Measurements from ENCODE around the gene ADK. TPM values are rescaled to one million over a fixed set of nuclear protein-coding genes. Genes with fewer than 3 reads are reported as not detected.
"Not testable (repeated sequence)": the region's sequence is repeated elsewhere in the genome, so short reads cannot be mapped to it uniquely, and the experiment has no call there.

ADK gene
- total and polyA plus RNA-seq, 2 of the 13 experiments (the other 11 are each of a cell fraction or from before 2014, with no cell fraction given), result 48.6 to 79.1 TPM

DNA sequence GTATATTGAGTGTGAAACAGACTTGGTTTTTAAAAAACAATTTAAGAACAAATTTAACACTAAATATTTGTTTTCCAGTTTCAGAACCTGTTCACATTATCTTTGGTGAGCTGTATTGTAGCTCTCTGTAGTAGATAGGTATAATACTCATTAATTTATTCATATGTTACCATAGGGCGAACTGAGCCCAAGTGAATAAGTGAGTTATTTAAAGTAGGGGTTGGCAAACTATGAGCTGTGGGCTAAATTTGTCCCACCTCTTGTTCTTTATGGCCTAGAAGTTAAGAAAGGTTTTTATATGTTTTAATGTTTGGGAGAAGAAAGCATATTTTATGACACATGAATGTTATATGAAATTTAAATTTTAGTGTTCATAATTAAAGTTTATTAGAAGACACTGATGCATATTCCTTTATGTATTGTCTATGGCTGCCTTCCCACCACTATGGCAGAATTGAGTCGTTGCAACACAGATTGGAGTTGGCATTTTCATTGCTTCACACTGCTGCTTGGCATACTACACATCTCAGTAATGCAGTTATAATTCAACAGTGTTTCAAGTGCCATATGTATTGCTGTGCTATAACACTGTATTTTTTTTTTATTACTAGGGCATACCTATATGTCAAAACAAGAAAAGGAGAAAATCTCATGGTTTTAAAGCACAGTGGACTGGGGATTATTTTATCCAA is 146.5 kb downstream of the ADK start (continued):
- TF ChIP-seq, protein P1, sequence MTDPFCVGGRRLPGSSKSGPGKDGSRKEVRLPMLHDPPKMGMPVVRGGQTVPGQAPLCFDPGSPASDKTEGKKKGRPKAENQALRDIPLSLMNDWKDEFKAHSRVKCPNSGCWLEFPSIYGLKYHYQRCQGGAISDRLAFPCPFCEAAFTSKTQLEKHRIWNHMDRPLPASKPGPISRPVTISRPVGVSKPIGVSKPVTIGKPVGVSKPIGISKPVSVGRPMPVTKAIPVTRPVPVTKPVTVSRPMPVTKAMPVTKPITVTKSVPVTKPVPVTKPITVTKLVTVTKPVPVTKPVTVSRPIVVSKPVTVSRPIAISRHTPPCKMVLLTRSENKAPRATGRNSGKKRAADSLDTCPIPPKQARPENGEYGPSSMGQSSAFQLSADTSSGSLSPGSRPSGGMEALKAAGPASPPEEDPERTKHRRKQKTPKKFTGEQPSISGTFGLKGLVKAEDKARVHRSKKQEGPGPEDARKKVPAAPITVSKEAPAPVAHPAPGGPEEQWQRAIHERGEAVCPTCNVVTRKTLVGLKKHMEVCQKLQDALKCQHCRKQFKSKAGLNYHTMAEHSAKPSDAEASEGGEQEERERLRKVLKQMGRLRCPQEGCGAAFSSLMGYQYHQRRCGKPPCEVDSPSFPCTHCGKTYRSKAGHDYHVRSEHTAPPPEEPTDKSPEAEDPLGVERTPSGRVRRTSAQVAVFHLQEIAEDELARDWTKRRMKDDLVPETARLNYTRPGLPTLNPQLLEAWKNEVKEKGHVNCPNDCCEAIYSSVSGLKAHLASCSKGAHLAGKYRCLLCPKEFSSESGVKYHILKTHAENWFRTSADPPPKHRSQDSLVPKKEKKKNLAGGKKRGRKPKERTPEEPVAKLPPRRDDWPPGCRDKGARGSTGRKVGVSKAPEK (CRISPR knock-in tag; IDR thresholded peaks at IDR 0.05; ENCODE audit: borderline replicate concordance), result no peak
- TF ChIP-seq, protein P2, sequence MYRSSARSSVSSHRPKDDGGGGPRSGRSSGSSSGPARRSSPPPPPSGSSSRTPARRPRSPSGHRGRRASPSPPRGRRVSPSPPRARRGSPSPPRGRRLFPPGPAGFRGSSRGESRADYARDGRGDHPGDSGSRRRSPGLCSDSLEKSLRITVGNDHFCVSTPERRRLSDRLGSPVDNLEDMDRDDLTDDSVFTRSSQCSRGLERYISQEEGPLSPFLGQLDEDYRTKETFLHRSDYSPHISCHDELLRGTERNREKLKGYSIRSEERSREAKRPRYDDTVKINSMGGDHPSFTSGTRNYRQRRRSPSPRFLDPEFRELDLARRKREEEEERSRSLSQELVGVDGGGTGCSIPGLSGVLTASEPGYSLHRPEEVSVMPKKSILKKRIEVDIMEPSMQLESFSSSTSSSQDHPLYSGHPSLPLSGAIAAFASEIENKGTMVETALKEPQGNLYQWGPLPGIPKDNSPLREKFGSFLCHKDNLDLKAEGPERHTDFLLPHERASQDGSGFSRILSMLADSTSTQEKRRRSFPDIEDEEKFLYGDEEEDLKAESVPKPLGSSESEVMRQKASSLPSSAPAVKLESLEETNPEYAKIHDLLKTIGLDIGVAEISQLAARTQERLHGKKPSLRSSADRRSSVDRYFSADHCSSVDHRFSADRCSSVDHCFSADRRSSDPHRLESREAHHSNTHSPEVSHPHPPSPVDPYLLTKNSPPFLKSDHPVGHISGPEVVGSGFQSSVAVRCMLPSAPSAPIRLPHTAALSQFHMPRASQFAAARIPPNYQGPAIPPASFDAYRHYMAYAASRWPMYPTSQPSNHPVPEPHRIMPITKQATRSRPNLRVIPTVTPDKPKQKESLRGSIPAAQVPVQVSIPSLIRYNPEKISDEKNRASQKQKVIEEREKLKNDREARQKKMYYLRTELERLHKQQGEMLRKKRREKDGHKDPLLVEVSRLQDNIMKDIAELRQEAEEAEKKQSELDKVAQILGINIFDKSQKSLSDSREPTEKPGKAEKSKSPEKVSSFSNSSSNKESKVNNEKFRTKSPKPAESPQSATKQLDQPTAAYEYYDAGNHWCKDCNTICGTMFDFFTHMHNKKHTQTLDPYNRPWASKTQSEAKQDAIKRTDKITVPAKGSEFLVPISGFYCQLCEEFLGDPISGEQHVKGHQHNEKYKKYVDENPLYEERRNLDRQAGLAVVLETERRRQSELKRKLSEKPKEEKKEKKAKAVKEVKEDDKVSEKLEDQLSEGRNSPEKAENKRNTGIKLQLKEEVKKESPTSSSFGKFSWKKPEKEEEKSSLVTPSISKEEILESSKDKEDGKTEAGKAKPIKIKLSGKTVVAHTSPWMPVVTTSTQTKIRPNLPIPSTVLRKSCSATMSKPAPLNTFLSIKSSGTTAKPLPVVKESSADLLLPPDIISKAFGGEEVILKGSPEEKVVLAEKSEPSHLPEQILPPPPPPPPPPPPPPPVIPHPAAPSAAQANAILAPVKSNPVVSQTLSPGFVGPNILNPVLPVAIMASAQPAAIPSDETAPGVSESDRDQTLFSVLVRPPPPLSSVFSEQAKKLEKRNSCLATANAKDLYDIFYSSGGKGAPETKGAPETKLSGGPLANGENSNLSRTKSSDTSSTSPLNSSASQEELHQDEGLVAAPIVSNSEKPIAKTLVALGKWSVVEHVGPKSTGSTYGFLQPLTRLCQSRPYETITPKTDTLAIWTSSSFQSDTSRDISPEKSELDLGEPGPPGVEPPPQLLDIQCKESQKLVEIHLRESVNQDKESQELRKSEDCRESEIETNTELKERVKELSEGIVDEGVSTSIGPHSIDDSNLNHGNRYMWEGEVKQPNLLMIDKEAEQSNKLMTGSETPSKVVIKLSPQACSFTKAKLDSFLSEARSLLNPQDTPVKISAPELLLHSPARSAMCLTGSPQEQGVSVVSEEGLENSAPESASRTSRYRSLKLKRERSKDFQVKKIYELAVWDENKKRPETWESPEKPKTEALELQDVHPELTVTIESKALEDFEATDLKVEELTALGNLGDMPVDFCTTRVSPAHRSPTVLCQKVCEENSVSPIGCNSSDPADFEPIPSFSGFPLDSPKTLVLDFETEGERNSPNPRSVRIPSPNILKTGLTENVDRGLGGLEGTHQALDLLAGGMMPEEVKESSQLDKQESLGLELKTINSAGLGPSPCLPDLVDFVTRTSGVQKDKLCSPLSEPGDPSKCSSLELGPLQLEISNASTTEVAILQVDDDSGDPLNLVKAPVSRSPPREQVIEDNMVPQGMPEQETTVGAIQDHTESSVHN (CRISPR knock-in tag; IDR thresholded peaks at IDR 0.05), result no peak
- no peak for TF ChIP-seq ZNF7 (CRISPR knock-in tag; IDR thresholded peaks at IDR 0.05)

DNA sequence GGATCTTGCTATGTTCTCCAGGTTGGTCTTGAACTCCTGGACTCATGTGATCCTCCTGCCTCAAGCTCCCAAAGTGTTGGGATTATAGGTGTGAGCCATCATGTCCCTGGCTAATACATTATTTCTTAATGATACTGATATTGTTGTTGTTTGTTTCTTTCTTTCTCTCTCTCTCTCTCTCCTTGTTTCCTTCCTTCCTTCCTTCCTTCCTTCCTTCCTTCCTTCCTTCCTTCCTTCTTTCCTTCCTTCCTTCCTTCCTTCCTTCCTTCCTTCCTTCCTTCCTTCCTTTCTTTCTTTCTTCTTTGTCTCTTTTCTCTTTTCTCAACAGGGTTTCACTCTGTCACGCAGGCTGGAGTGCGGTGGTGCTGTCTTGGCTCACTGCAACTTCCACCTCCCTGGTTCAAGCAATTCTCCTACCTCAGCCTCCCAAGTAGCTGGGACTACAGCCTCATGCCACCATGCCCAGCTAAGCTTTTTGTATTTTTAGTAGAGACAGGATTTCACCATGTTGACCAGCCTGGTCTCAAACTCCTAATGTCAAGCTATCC is 149.1 kb downstream of the ADK start:
- FAIRE-seq; POLR2A ChIA-PET; BruUV-seq (replicated peaks); H2AFZ ChIP-seq (ENCODE audit: low read length); H3K9ac ChIP-seq (ENCODE audit: insufficient read depth, low read depth, low read length); H3K79me2 ChIP-seq (ENCODE audit: insufficient read depth, low read length); intact Hi-C loops (cut with micrococcal nuclease; ENCODE audit: unreplicated experiment); H3K27ac ChIP-seq (ENCODE audit: extremely low read length, insufficient read depth, low read length); CTCF ChIA-PET (ENCODE audit: low intra/inter-chr PET ratio, low total read pairs); H4K20me1 ChIP-seq (ENCODE audit: insufficient read depth, low read length); H3K4me1 ChIP-seq (ENCODE audit: insufficient read depth, low read length); DNase-seq (ENCODE audit: low spot score); H3K36me3 ChIP-seq (replicated peaks in 1 of 2; ENCODE audit: control insufficient read depth in 1 of 2, insufficient read depth in 2 of 2, low read length in 2 of 2); ATAC-seq; in situ Hi-C loops (cut with HindIII; ENCODE audit: extremely low pct_ligation_motif_present, low pct_unique_long_range_greater_than_20kb); H3K4me3 ChIP-seq (replicated peaks in 1 of 3; ENCODE audit: insufficient read depth in 1 of 3, low read depth in 2 of 3, low read length in 3 of 3); H3K9me3 ChIP-seq (ENCODE audit: low read length); H3K4me2 ChIP-seq (ENCODE audit: low read depth, low read length); H3K27me3 ChIP-seq (ENCODE audit: control insufficient read depth in 1 of 2, insufficient read depth in 2 of 2, low read length in 2 of 2): not testable (repeated sequence)
- WGBS (ENCODE audit: low lambda C conversion rate), result 99% methylated on average over 2 of the region's 2 CpGs
